ENCODE measurements around the gene PPP1R13L.

PPP1R13L gene

GRCh38 chr19:45342911-45343310, 62.0 kb downstream of the PPP1R13L start:
- TF ChIP-seq RARB (CRISPR knock-in tag; IDR thresholded peaks at IDR 0.05) (no peak), OSR1 (CRISPR knock-in tag; IDR thresholded peaks at IDR 0.05) (no peak)
- TF ChIP-seq, protein P1, sequence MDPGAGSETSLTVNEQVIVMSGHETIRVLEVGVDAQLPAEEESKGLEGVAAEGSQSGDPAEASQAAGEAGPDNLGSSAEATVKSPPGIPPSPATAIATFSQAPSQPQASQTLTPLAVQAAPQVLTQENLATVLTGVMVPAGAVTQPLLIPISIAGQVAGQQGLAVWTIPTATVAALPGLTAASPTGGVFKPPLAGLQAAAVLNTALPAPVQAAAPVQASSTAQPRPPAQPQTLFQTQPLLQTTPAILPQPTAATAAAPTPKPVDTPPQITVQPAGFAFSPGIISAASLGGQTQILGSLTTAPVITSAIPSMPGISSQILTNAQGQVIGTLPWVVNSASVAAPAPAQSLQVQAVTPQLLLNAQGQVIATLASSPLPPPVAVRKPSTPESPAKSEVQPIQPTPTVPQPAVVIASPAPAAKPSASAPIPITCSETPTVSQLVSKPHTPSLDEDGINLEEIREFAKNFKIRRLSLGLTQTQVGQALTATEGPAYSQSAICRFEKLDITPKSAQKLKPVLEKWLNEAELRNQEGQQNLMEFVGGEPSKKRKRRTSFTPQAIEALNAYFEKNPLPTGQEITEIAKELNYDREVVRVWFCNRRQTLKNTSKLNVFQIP (CRISPR knock-in tag; IDR thresholded peaks at IDR 0.05; ENCODE audit: borderline replicate concordance, low read depth) = no peak
- no peak for ATAC-seq

GRCh38 chr19:45340899-45341453, 63.9 kb downstream of the PPP1R13L start:
- no peak for ATAC-seq
- TF ChIP-seq ISL1 (CRISPR knock-in tag; IDR thresholded peaks at IDR 0.05) (no peak), CSDC2 (CRISPR knock-in tag; IDR thresholded peaks at IDR 0.05) (no peak), ZNF70 (CRISPR knock-in tag; IDR thresholded peaks at IDR 0.05) (no peak), TCF4 (CRISPR knock-in tag; IDR thresholded peaks at IDR 0.05; ENCODE audit: borderline replicate concordance) (no peak), SNAI2 (CRISPR knock-in tag; IDR thresholded peaks at IDR 0.05) (no peak), ZNF8 (CRISPR knock-in tag; IDR thresholded peaks at IDR 0.05) (no peak), ZFP30 (CRISPR knock-in tag; IDR thresholded peaks at IDR 0.05) (no peak), OSR1 (CRISPR knock-in tag; IDR thresholded peaks at IDR 0.05) (no peak), ZFP3 (CRISPR knock-in tag; IDR thresholded peaks at IDR 0.05) (no peak), ZNF565 (CRISPR knock-in tag; conservative IDR thresholded peaks at IDR 0.05; ENCODE audit: low read depth) (no peak), BACH2 (CRISPR knock-in tag; IDR thresholded peaks at IDR 0.05; ENCODE audit: borderline replicate concordance) (no peak), GLIS3 (CRISPR knock-in tag; IDR thresholded peaks at IDR 0.05) (no peak), ARNTL (CRISPR knock-in tag; IDR thresholded peaks at IDR 0.05; ENCODE audit: borderline replicate concordance, low read depth) (no peak), TOX (CRISPR knock-in tag; IDR thresholded peaks at IDR 0.05; ENCODE audit: borderline replicate concordance) (no peak)
- TF ChIP-seq, protein P2, sequence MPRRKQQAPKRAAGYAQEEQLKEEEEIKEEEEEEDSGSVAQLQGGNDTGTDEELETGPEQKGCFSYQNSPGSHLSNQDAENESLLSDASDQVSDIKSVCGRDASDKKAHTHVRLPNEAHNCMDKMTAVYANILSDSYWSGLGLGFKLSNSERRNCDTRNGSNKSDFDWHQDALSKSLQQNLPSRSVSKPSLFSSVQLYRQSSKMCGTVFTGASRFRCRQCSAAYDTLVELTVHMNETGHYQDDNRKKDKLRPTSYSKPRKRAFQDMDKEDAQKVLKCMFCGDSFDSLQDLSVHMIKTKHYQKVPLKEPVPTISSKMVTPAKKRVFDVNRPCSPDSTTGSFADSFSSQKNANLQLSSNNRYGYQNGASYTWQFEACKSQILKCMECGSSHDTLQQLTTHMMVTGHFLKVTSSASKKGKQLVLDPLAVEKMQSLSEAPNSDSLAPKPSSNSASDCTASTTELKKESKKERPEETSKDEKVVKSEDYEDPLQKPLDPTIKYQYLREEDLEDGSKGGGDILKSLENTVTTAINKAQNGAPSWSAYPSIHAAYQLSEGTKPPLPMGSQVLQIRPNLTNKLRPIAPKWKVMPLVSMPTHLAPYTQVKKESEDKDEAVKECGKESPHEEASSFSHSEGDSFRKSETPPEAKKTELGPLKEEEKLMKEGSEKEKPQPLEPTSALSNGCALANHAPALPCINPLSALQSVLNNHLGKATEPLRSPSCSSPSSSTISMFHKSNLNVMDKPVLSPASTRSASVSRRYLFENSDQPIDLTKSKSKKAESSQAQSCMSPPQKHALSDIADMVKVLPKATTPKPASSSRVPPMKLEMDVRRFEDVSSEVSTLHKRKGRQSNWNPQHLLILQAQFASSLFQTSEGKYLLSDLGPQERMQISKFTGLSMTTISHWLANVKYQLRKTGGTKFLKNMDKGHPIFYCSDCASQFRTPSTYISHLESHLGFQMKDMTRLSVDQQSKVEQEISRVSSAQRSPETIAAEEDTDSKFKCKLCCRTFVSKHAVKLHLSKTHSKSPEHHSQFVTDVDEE (CRISPR knock-in tag; IDR thresholded peaks at IDR 0.05) = no peak

GRCh38 chr19:45340232-45340898, 64.5 kb downstream of the PPP1R13L start, which contains the start of gene KLC3:
Gene KLC3 (plus strand): TSS chr19:45340750. CDS start chr19:45345542, 4,792 bp downstream.
- no peak; the same call in 2 of the 3 replicates for ATAC-seq
- TF ChIP-seq TCF4 (CRISPR knock-in tag; IDR thresholded peaks at IDR 0.05; ENCODE audit: borderline replicate concordance) = no peak
- TF ChIP-seq PPARA (CRISPR knock-in tag; IDR thresholded peaks at IDR 0.05; ENCODE audit: borderline replicate concordance) = no peak
- no peak for TF ChIP-seq ESRRG (CRISPR knock-in tag; IDR thresholded peaks at IDR 0.05)
- TF ChIP-seq PATZ1 (CRISPR knock-in tag; IDR thresholded peaks at IDR 0.05; ENCODE audit: borderline replicate concordance) = no peak
- TF ChIP-seq ARNTL (CRISPR knock-in tag; IDR thresholded peaks at IDR 0.05; ENCODE audit: borderline replicate concordance, low read depth) = no peak
- TF ChIP-seq RARB (CRISPR knock-in tag; IDR thresholded peaks at IDR 0.05) = no peak
- TF ChIP-seq SNAI2 (CRISPR knock-in tag; IDR thresholded peaks at IDR 0.05) = no peak
- TF ChIP-seq, protein P1 (CRISPR knock-in tag; IDR thresholded peaks at IDR 0.05; ENCODE audit: borderline replicate concordance, low read depth) = no peak
- no peak for TF ChIP-seq GLIS3 (CRISPR knock-in tag; IDR thresholded peaks at IDR 0.05)
- no peak for TF ChIP-seq ZFP30 (CRISPR knock-in tag; IDR thresholded peaks at IDR 0.05)
- no peak for TF ChIP-seq ZFP3 (CRISPR knock-in tag; IDR thresholded peaks at IDR 0.05)
- TF ChIP-seq CSRNP3 (CRISPR knock-in tag; IDR thresholded peaks at IDR 0.05) = no peak
- TF ChIP-seq, protein P3, sequence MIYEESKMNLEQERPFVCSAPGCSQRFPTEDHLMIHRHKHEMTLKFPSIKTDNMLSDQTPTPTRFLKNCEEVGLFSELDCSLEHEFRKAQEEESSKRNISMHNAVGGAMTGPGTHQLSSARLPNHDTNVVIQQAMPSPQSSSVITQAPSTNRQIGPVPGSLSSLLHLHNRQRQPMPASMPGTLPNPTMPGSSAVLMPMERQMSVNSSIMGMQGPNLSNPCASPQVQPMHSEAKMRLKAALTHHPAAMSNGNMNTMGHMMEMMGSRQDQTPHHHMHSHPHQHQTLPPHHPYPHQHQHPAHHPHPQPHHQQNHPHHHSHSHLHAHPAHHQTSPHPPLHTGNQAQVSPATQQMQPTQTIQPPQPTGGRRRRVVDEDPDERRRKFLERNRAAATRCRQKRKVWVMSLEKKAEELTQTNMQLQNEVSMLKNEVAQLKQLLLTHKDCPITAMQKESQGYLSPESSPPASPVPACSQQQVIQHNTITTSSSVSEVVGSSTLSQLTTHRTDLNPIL (CRISPR knock-in tag; IDR thresholded peaks at IDR 0.05; ENCODE audit: low read depth) = no peak
- TF ChIP-seq OSR1 (CRISPR knock-in tag; IDR thresholded peaks at IDR 0.05) = no peak
- no peak for TF ChIP-seq ZNF8 (CRISPR knock-in tag; IDR thresholded peaks at IDR 0.05)
